Skeletal muscle tissue (tissue), 4 donors: ENCODE data around the gene STX2. TPM values are rescaled to one million over a fixed set of nuclear protein-coding genes. Genes with fewer than 3 reads are reported as not detected.
"Not testable (repeated sequence)": the region's sequence is repeated elsewhere in the genome, so short reads cannot be mapped to it uniquely, and the experiment has no call there.

ENCODE experiments used
- H3K27ac ChIP-seq: one replicate; pipeline ENCODE4 v1.7.0; 2013; ENCODE audit warnings: mild to moderate bottlenecking, low read depth, low read length, inconsistent platforms
- H3K27me3 ChIP-seq, 3 donors: one replicate each; pipeline ENCODE4 v1.7.0; 2013; ENCODE audit warnings: low read length in 3 of 3; ENCODE audit not compliant: control insufficient read depth in 3 of 3, insufficient read depth in 3 of 3
- H3K36me3 ChIP-seq, 3 donors: one replicate each; pipeline ENCODE4 v1.7.0; 2013; ENCODE audit warnings: low read length in 3 of 3; ENCODE audit not compliant: control insufficient read depth in 3 of 3, insufficient read depth in 3 of 3
- H3K4me1 ChIP-seq, 3 donors: one replicate each; pipeline ENCODE4 v1.7.0; 2013; ENCODE audit warnings: low read length in 3 of 3, mild to moderate bottlenecking in 3 of 3; ENCODE audit not compliant: control insufficient read depth in 3 of 3, insufficient read depth in 3 of 3
- H3K4me3 ChIP-seq, 3 donors: one replicate each; pipeline ENCODE4 v1.7.0; 2013; ENCODE audit warnings: low read length in 3 of 3
- H3K9ac ChIP-seq, 3 donors: one replicate each; pipeline ENCODE4 v1.7.0; 2013; ENCODE audit warnings: low read length in 3 of 3, mild to moderate bottlenecking in 3 of 3, moderate library complexity in 2 of 3, low read depth in 1 of 3
- H3K9me3 ChIP-seq, 3 donors: one replicate each; pipeline ENCODE4 v1.7.0; 2013; ENCODE audit warnings: low read length in 3 of 3; ENCODE audit not compliant: control insufficient read depth in 3 of 3
- total RNA-seq: library from RNA; depleted of rRNA; stranded (reverse); fragments of >200 nt; gene quantifications from one replicate; pipeline ENCODE4 v1.2.3, GENCODE V29; 2014
- donor health status: Osteomylitis.

Gene STX2
- total RNA-seq, result 13.6 TPM

GRCh38 chr12:130838951-130839769 lies at the start of gene STX2:
Gene STX2 (minus strand): TSS chr12:130839250. CDS start chr12:130839099, 151 bp downstream.
- Histone ChIP-seq H3K4me3 (peak within 1 kb of the TSS; percentile 76 to 83 (median 77)), H3K27ac (no peak within 1 kb of the TSS), H3K36me3 (no peaks in the 10 kb centered on the region), H3K9me3 (no peaks in the 10 kb centered on the region), H3K4me1 (peaks cover 10 to 17% (median 15%) of the 10 kb centered on the region in 3 donors), H3K9ac (peak within 1 kb of the TSS in 2 of 3 donors; percentile 75 to 77), H3K27me3 (no peaks in the 10 kb centered on the region)

DNA sequence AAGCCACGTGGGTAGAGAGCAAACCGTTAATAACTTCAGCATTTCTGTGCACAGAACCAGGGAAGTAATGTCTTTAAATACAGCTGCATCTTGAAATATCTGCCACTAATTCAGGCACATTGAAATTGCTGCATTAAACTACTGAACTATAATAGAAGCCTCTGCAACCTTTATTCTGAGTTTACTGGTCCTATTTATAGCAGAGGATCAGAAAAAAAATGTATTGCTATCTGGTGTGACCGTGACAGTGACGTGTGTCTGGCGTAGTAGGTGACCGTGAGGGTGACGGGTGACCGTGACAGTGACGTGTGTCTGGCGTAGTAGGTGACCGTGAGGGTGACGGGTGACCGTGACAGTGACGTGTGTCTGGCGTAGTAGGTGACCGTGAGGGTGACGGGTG lies 48.1 kb upstream of the STX2 start:
- H3K9me3 ChIP-seq, H3K27ac ChIP-seq, H3K36me3 ChIP-seq, H3K4me1 ChIP-seq, H3K27me3 ChIP-seq, H3K4me3 ChIP-seq, H3K9ac ChIP-seq: not testable (repeated sequence)

DNA sequence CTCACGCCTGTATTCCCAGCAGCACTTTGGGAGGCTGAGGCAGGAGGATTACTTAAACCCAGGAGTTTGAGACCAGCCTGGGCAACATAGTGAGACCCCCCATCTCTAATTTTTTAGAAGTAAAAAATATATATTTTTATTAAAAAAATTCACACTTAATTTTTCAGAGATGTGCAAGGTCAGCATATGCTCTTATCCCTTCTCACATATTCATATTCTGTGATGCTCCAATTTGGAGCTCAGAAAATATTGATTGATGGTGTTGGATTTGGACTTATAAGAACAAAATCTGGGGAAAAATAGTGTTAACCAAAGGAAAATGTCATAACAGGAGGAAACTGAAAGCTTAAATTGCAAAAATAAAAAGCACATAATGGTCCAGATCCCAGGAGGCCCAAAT lies 42.5 kb upstream of the STX2 start:
- no peaks in the 10 kb centered on the region for H3K4me1 ChIP-seq
- H3K9me3 ChIP-seq, result no peaks in the 10 kb centered on the region
- H3K27me3 ChIP-seq, result no peaks in the 10 kb centered on the region
- H3K4me3 ChIP-seq, result no peak overlapping the region
- peaks cover 0 to 8% (median 8%) of the 10 kb centered on the region in 3 donors for H3K36me3 ChIP-seq
- H3K27ac ChIP-seq, result no peak overlapping the region
- H3K9ac ChIP-seq, result no peak overlapping the region

GRCh38 chr12:130881046-130881445 lies 42.0 kb upstream of the STX2 start:
- H3K4me3 ChIP-seq, result no peak overlapping the region
- H3K36me3 ChIP-seq, result peaks cover 3 to 13% (median 13%) of the 10 kb centered on the region in 3 donors
- H3K27me3 ChIP-seq, result no peaks in the 10 kb centered on the region
- H3K9ac ChIP-seq, result no peak overlapping the region
- H3K9me3 ChIP-seq, result no peaks in the 10 kb centered on the region
- H3K27ac ChIP-seq, result no peak overlapping the region
- no peaks in the 10 kb centered on the region for H3K4me1 ChIP-seq

- H3K4me3 ChIP-seq, result peak overlapping the region; percentile 20 to 40 (median 24)
- peak overlapping the region in 1 of 3 donors; percentile 50 for H3K9ac ChIP-seq
- no peak overlapping the region for H3K27ac ChIP-seq
- H3K9me3 ChIP-seq, result no peaks in the 10 kb centered on the region
- no peaks in the 10 kb centered on the region for H3K4me1 ChIP-seq
- H3K36me3 ChIP-seq, result peaks cover 6 to 19% (median 17%) of the 10 kb centered on the region in 3 donors
- no peaks in the 10 kb centered on the region for H3K27me3 ChIP-seq
Measured at GRCh38 chr12:130880411-130880885, 41.4 kb upstream of the STX2 start.

DNA sequence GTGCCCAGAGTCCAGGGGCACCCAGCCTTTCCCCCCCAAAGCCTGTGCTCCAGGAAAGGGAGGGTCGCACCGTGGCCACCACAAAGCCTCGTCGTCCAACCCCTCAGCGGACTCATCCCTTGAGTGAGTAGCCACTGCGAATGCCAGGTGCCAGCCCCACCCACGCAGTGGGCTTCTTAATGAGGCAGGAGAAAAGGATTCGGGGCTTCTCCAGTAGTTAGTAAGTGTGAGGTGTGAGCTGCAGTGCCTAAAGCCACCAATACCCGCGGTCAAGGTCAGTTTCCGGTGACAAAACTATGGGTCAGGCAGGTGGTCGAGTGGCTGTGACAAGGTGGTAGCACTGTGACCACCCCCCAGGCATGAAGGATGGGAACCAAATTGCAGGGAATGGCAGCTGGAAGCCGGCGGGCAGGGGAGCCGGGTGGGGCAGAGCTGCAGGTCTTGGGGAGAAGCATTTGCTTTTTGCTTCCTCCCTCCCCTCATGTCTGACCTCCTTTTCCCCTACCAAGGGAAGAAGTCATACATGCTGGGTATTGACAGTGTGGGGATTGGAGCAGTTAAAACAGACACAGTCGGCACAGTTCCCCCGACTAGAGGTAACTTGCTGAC lies 40.8 kb upstream of the STX2 start:
- no peaks in the 10 kb centered on the region for H3K27me3 ChIP-seq
- no peak overlapping the region for H3K27ac ChIP-seq
- no peaks in the 10 kb centered on the region for H3K9me3 ChIP-seq
- peak overlapping the region in 2 of 3 donors; percentile 33 to 50 for H3K9ac ChIP-seq
- no peaks in the 10 kb centered on the region for H3K4me1 ChIP-seq
- H3K36me3 ChIP-seq, result peaks cover 11 to 25% (median 22%) of the 10 kb centered on the region in 3 donors
- peak overlapping the region in 2 of 3 donors; percentile 20 to 40 for H3K4me3 ChIP-seq

DNA sequence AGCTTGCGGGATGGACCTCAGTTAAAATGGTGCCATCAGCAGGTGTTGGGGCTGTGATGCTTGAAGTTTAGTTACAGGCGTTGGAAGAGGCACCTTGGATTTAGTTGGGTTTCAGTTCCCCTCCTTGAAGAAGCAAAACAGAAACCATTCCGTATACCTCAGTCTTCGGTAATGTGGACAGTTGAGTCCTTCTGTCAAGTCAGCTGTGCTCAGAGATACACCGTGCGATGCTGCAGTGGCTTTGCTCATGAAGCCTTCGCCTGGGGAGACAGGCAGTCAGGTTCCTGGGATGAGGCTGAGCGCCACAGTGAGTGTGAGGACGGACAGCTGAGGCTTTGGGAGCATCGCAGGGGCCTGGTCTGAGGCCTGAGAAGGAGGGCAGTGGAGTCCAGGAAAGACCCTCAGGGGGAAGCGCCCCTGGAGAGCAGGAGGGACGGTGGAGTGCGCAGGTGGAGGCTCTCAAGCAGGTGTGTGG lies 40.2 kb upstream of the STX2 start:
- no peak overlapping the region for H3K9ac ChIP-seq
- H3K27me3 ChIP-seq, result no peaks in the 10 kb centered on the region
- no peak overlapping the region for H3K27ac ChIP-seq
- peaks cover 17 to 31% (median 28%) of the 10 kb centered on the region in 3 donors for H3K36me3 ChIP-seq
- no peak overlapping the region for H3K4me3 ChIP-seq
- no peaks in the 10 kb centered on the region for H3K9me3 ChIP-seq
- H3K4me1 ChIP-seq, result no peaks in the 10 kb centered on the region

GRCh38 chr12:130878193-130879185 lies 39.4 kb upstream of the STX2 start:
- peaks cover 25 to 39% (median 35%) of the 10 kb centered on the region in 3 donors for H3K36me3 ChIP-seq
- no peak overlapping the region for H3K4me3 ChIP-seq
- no peak overlapping the region for H3K9ac ChIP-seq
- H3K27ac ChIP-seq, result no peak overlapping the region
- no peaks in the 10 kb centered on the region for H3K9me3 ChIP-seq
- H3K27me3 ChIP-seq, result no peaks in the 10 kb centered on the region
- peaks cover 0 to 2% (median 2%) of the 10 kb centered on the region in 3 donors for H3K4me1 ChIP-seq

GRCh38 chr12:130877333-130877732 lies 38.3 kb upstream of the STX2 start:
- Histone ChIP-seq H3K36me3 (peaks cover 29 to 45% (median 36%) of the 10 kb centered on the region in 3 donors), H3K27me3 (no peaks in the 10 kb centered on the region), H3K4me1 (peaks cover 8 to 12% (median 11%) of the 10 kb centered on the region in 3 donors), H3K9ac (no peak overlapping the region), H3K4me3 (no peak overlapping the region), H3K27ac (no peak overlapping the region), H3K9me3 (no peaks in the 10 kb centered on the region)
